A673 (cell line): ENCODE results near the gene HERC2. TPM values are rescaled to one million over a fixed set of nuclear protein-coding genes. Genes with fewer than 3 reads are reported as not detected.
"Not testable (repeated sequence)": the region's sequence is repeated elsewhere in the genome, so short reads cannot be mapped to it uniquely, and the experiment has no call there.

Experiments used
- Bru-seq: library from RNA; stranded (reverse); fragments of 400-500 nt; gene quantifications from one replicate; lab custom pipeline; 2021; lab: Mats Ljungman, UMichigan
- BruChase-seq, 2 experiments: library from RNA; stranded (reverse); fragments of 400-500 nt; gene quantifications; one replicate each; lab custom pipeline; 2021; lab: Mats Ljungman, UMichigan
- BruUV-seq: library from RNA; stranded (reverse); fragments of 400-500 nt; replicated peaks from 2 replicates; lab custom pipeline; 2021; lab: Mats Ljungman, UMichigan
- CTCF ChIA-PET: fragments of 300-600 bp; sonication (Branson Sonifier 250); formaldehyde crosslinking; loops from one replicate; lab custom pipeline; 2022; ENCODE audit warnings: antibody characterized with exemption; lab: Charles Lee
- POLR2A ChIA-PET: fragments of 300-600 bp; sonication (Branson Sonifier 250); formaldehyde crosslinking; loops from one replicate; lab custom pipeline; 2022; ENCODE audit warnings: antibody characterized with exemption; ENCODE audit not compliant: low non-redundant PET; lab: Charles Lee
- DNase-seq: peaks from one replicate; pipeline ENCODE4 v3.0.0-alpha.2; 2015; ENCODE audit warnings: low spot score
- H3K27ac ChIP-seq: fragments of 200-600 bp; sonication (generic); 2 replicates; pipeline ENCODE4 v1.5.1; 2016; ENCODE audit warnings: mixed run types, low read depth, mild to moderate bottlenecking, mixed read lengths, antibody characterized with exemption, low read length; ENCODE audit not compliant: poor library complexity, severe bottlenecking
- H3K27me3 ChIP-seq: fragments of 200-600 bp; sonication (generic); replicated peaks from 2 replicates; pipeline ENCODE4 v1.6.1; 2017; ENCODE audit warnings: mixed run types, low read depth, mild to moderate bottlenecking, mixed read lengths, antibody characterized with exemption, low read length; ENCODE audit not compliant: insufficient read depth, poor library complexity
- H3K36me3 ChIP-seq: fragments of 200-600 bp; sonication (generic); 2 replicates; pipeline ENCODE4 v1.6.1; 2016; ENCODE audit warnings: mixed run types, mild to moderate bottlenecking, mixed read lengths, antibody characterized with exemption, low read length; ENCODE audit not compliant: insufficient read depth, poor library complexity, severe bottlenecking
- H3K4me1 ChIP-seq: fragments of 200-600 bp; sonication (generic); 2 replicates; pipeline ENCODE4 v1.6.1; 2017; ENCODE audit warnings: mixed run types, mild to moderate bottlenecking, mixed read lengths, antibody characterized with exemption, low read length; ENCODE audit not compliant: insufficient read depth, poor library complexity, severe bottlenecking
- H3K4me3 ChIP-seq: fragments of 200-600 bp; sonication (generic); 2 replicates; pipeline ENCODE4 v1.5.1; 2016; ENCODE audit warnings: low read depth, mixed run types, mild to moderate bottlenecking, mixed read lengths, low read length; ENCODE audit not compliant: poor library complexity, severe bottlenecking
- H3K9me3 ChIP-seq: fragments of 200-600 bp; sonication (generic); 2 replicates; pipeline ENCODE4 v1.6.1; 2016; ENCODE audit warnings: mixed run types, low read depth, mild to moderate bottlenecking, mixed read lengths, antibody characterized with exemption, low read length; ENCODE audit not compliant: poor library complexity, severe bottlenecking
- intact Hi-C: fragments of 100-400 bp; cut with micrococcal nuclease; formaldehyde crosslinking; loops from one replicate; pipeline ENCODE4 v1.10.0; 2022; ENCODE audit not compliant: unreplicated experiment
- long read RNA-seq: library from polyadenylated mRNA; stranded (forward); transcript quantifications from one replicate; pipeline ENCODE4 v2.0.0, GENCODE V29; 2022
- total RNA-seq: library from RNA; stranded (reverse); gene quantifications from 2 replicates; pipeline ENCODE4 v1.2.3, GENCODE V29; 2021

Gene HERC2
- total RNA-seq, result 82.2 and 86.1 TPM in 2 replicates
- percentile 83 among the genes with signal in this experiment for Bru-seq, nascent RNA
- percentile 79 among the genes with signal in this experiment for BruChase-seq, experiment 1, labeled RNA remaining after a 2-hour chase
- BruChase-seq, experiment 2, labeled RNA remaining after a 6-hour chase, result percentile 84 among the genes with signal in this experiment
- long read RNA-seq, transcript HERC2-204 (3 exons, 491 nt), result major isoform, 8 of 42 reads
- long read RNA-seq, partial matches to known transcripts, result 27 of 42 reads
- long read RNA-seq, other reads (novel, unspliced or antisense), result 5 of 42 reads

GRCh38 chr15:28322129-28322588 is at the start of gene HERC2:
HERC2 (minus strand) TSS chr15:28322179; CDS start chr15:28321433, 746 bp downstream.
- intact Hi-C loops, POLR2A ChIA-PET: not testable (repeated sequence)

GRCh38 chr15:28365502-28365901 is 43.5 kb upstream of the HERC2 start:
- DNase-seq, BruUV-seq, H3K4me1 ChIP-seq, CTCF ChIA-PET, H3K4me3 ChIP-seq, H3K36me3 ChIP-seq, intact Hi-C loops, POLR2A ChIA-PET, H3K9me3 ChIP-seq, H3K27ac ChIP-seq, H3K27me3 ChIP-seq: not testable (repeated sequence)

More at GRCh38 chr15:28322129-28322588, at the start of gene HERC2:
- CTCF ChIA-PET, H3K27ac ChIP-seq, H3K27me3 ChIP-seq, DNase-seq, H3K36me3 ChIP-seq, H3K9me3 ChIP-seq, H3K4me1 ChIP-seq, BruUV-seq: not testable (repeated sequence)
- H3K4me3 ChIP-seq, result peak within 1 kb of the TSS; percentile 40

GRCh38 chr15:28357984-28358383 is 36.0 kb upstream of the HERC2 start, which contains the start of gene GOLGA6L24:
GOLGA6L24 (minus strand) TSS chr15:28358084; CDS start chr15:28358023, 61 bp downstream.
- H3K27me3 ChIP-seq, intact Hi-C loops, H3K4me3 ChIP-seq, H3K27ac ChIP-seq, CTCF ChIA-PET, BruUV-seq, POLR2A ChIA-PET, H3K36me3 ChIP-seq, H3K4me1 ChIP-seq, H3K9me3 ChIP-seq, DNase-seq: not testable (repeated sequence)

GRCh38 chr15:28321358-28322078 is 461 bp downstream of the HERC2 start:
- POLR2A ChIA-PET, DNase-seq, CTCF ChIA-PET, H3K9me3 ChIP-seq, H3K36me3 ChIP-seq, BruUV-seq, H3K27me3 ChIP-seq, H3K4me1 ChIP-seq, H3K27ac ChIP-seq, intact Hi-C loops: not testable (repeated sequence)
- peak overlapping the region; percentile 40 for H3K4me3 ChIP-seq

GRCh38 chr15:28319725-28320124 is 2.3 kb downstream of the HERC2 start:
- H3K9me3 ChIP-seq, DNase-seq, CTCF ChIA-PET, H3K36me3 ChIP-seq, BruUV-seq, intact Hi-C loops, H3K4me1 ChIP-seq, H3K27me3 ChIP-seq, POLR2A ChIA-PET, H3K4me3 ChIP-seq, H3K27ac ChIP-seq: not testable (repeated sequence)

- intact Hi-C loops, H3K4me3 ChIP-seq, H3K4me1 ChIP-seq, H3K9me3 ChIP-seq, BruUV-seq, H3K27ac ChIP-seq, CTCF ChIA-PET, POLR2A ChIA-PET, H3K36me3 ChIP-seq, H3K27me3 ChIP-seq, DNase-seq: not testable (repeated sequence)
Observed at GRCh38 chr15:28318828-28319227, 3.2 kb downstream of the HERC2 start.

GRCh38 chr15:28318122-28318521 is 3.9 kb downstream of the HERC2 start:
- POLR2A ChIA-PET, H3K4me3 ChIP-seq, H3K36me3 ChIP-seq, H3K27me3 ChIP-seq, intact Hi-C loops, DNase-seq, H3K4me1 ChIP-seq, BruUV-seq, CTCF ChIA-PET, H3K27ac ChIP-seq, H3K9me3 ChIP-seq: not testable (repeated sequence)
